ENCODE data around the gene CIITA. TPM values are rescaled to one million over a fixed set of nuclear protein-coding genes. Genes with fewer than 3 reads are reported as not detected.

CIITA gene
- total and polyA plus RNA-seq, 4 experiments from 2014 or later: 0.08 to 1.6 (median 1.5) TPM

- Mint-ChIP-seq H3K27ac (peak overlapping the region in 1 of 7 donors; percentile 72), H3K4me3 (peak overlapping the region in 1 of 8 donors; percentile 15), H3K4me1 (peaks cover 29 to 55% (median 33%) of the 10 kb centered on the region in 4 donors), H3K27me3 (peaks cover 6 to 30% of the 10 kb centered on the region in 2 donors), H3K36me3 (peaks cover 0 to 2% of the 10 kb centered on the region in 2 donors), H3K9me3 (peaks cover 0 to 3% (median 0%) of the 10 kb centered on the region in 8 donors)
- ChIA-PET CTCF (ENCODE audit: partially characterized antibody) (no interaction called here), POLR2A (ENCODE audit: partially characterized antibody) (no interaction called here)
- Histone ChIP-seq H3K27me3 (ENCODE audit: insufficient read depth, low read length) (peaks cover 3% of the 10 kb centered on the region), H3K4me3 (ENCODE audit: low read length in 2 of 2) (no peak overlapping the region), H3K36me3 (ENCODE audit: insufficient read depth, low read length) (no peaks in the 10 kb centered on the region), H3K27ac (ENCODE audit: low read depth, low read length) (no peak overlapping the region), H3K4me1 (ENCODE audit: insufficient read depth, low read length) (peaks cover 49% of the 10 kb centered on the region), H3K9me3 (ENCODE audit: control insufficient read depth in 1 of 2, low read length in 2 of 2) (no peaks in the 10 kb centered on the region)
- no peak for DNase-seq
- intact Hi-C loops (cut with micrococcal nuclease): no loop called here
These were observed 3.8 kb downstream of the CIITA start for GRCh38 chr16:10880594-10881452.

DNA sequence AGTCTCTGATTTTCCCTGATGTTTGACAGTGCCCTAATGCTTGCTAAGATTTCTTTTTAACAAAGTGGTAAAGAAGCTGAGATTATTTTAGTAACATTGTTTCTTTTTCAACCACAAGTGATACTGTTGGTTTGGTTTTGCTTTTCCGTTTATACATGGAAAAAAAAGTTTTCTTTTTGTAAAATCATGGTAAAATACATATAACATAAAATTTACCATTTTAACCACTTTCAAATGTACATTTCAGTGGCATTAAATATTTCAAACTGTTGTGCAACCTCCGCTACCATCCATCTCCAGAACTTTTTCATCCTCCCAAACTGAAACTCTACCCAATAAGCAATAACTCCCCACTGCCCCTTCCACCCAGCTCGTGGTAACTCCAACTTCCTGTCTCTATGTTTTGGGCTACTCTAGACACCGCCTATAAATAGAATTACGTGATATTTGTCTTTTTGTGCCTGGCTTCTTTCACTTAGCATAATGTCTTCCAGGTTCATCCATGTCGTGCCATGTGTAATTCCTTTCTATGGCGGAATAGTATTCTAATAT lies 4.6 kb downstream of the CIITA start:
- ChIA-PET CTCF (ENCODE audit: partially characterized antibody) (no interaction called here), POLR2A (ENCODE audit: partially characterized antibody) (no interaction called here)
- peaks cover 4 to 24% of the 10 kb centered on the region in 2 donors for H3K27me3 Mint-ChIP-seq
- H3K36me3 ChIP-seq (ENCODE audit: insufficient read depth, low read length): no peaks in the 10 kb centered on the region
- H3K4me3 Mint-ChIP-seq: peak overlapping the region in 6 of 8 donors; percentile 6 to 41 (median 15)
- intact Hi-C loops (cut with micrococcal nuclease): no loop called here
- peaks cover 0 to 3% (median 0%) of the 10 kb centered on the region in 8 donors for H3K9me3 Mint-ChIP-seq
- H3K27ac Mint-ChIP-seq: peak overlapping the region in 1 of 7 donors; percentile 53
- H3K4me3 ChIP-seq (ENCODE audit: low read length in 2 of 2): no peak overlapping the region
- no peaks in the 10 kb centered on the region for H3K9me3 ChIP-seq (ENCODE audit: control insufficient read depth in 1 of 2, low read length in 2 of 2)
- peaks cover 45% of the 10 kb centered on the region for H3K4me1 ChIP-seq (ENCODE audit: insufficient read depth, low read length)
- DNase-seq: no peak
- peaks cover 27 to 52% (median 30%) of the 10 kb centered on the region in 4 donors for H3K4me1 Mint-ChIP-seq
- no peak overlapping the region for H3K27ac ChIP-seq (ENCODE audit: low read depth, low read length)
- peaks cover 0 to 2% of the 10 kb centered on the region in 2 donors for H3K36me3 Mint-ChIP-seq
- peaks cover 3% of the 10 kb centered on the region for H3K27me3 ChIP-seq (ENCODE audit: insufficient read depth, low read length)

- Histone ChIP-seq H3K27ac (ENCODE audit: low read depth, low read length) (no peak overlapping the region), H3K4me1 (ENCODE audit: insufficient read depth, low read length) (peaks cover 30% of the 10 kb centered on the region), H3K36me3 (ENCODE audit: insufficient read depth, low read length) (no peaks in the 10 kb centered on the region), H3K27me3 (ENCODE audit: insufficient read depth, low read length) (peaks cover 3% of the 10 kb centered on the region), H3K9me3 (ENCODE audit: control insufficient read depth in 1 of 2, low read length in 2 of 2) (no peaks in the 10 kb centered on the region), H3K4me3 (ENCODE audit: low read length in 2 of 2) (no peak overlapping the region)
- DNase-seq: no peak
- Mint-ChIP-seq H3K27ac (no peak overlapping the region), H3K4me3 (no peak overlapping the region), H3K27me3 (peaks cover 6 to 9% of the 10 kb centered on the region in 2 donors), H3K9me3 (peaks cover 0 to 3% (median 0%) of the 10 kb centered on the region in 8 donors), H3K4me1 (peaks cover 13 to 38% (median 16%) of the 10 kb centered on the region in 4 donors), H3K36me3 (peaks cover 0 to 2% of the 10 kb centered on the region in 2 donors)
- intact Hi-C loops (cut with micrococcal nuclease): no loop called here
- POLR2A ChIA-PET (ENCODE audit: partially characterized antibody): no interaction called here
- CTCF ChIA-PET (ENCODE audit: partially characterized antibody): no interaction called here
These were observed 6.0 kb downstream of the CIITA start for GRCh38 chr16:10883004-10883403.

DNA sequence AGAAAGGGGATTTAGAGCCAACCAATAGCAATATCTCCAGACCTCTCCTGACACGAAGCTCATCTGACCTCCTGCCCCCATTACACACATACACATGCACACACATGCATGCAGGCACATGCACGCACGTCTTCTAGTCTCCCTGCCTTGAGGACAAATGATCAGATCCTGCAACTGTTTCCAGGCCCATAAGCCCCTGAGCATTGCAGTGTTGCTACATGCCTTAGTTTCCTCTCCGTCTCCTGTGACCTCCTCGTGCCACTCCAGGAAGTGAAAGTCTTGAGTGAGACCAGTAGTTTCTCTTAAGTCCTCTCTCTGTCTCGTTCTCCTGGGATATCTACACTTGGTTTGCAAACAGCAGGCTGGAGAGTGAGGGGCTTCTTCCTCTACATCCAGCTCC lies 8.2 kb downstream of the CIITA start:
- H3K4me1 ChIP-seq (ENCODE audit: insufficient read depth, low read length): peaks cover 11% of the 10 kb centered on the region
- no peaks in the 10 kb centered on the region for H3K36me3 ChIP-seq (ENCODE audit: insufficient read depth, low read length)
- no peak overlapping the region for H3K4me3 Mint-ChIP-seq
- POLR2A ChIA-PET (ENCODE audit: partially characterized antibody): no interaction called here
- H3K36me3 Mint-ChIP-seq: no peaks in the 10 kb centered on the region
- no peak for DNase-seq
- no peaks in the 10 kb centered on the region for H3K9me3 ChIP-seq (ENCODE audit: control insufficient read depth in 1 of 2, low read length in 2 of 2)
- H3K9me3 Mint-ChIP-seq: peaks cover 0 to 3% (median 0%) of the 10 kb centered on the region in 8 donors
- peaks cover 4 to 8% of the 10 kb centered on the region in 2 donors for H3K27me3 Mint-ChIP-seq
- H3K27me3 ChIP-seq (ENCODE audit: insufficient read depth, low read length): no peaks in the 10 kb centered on the region
- peaks cover 5 to 19% (median 10%) of the 10 kb centered on the region in 4 donors for H3K4me1 Mint-ChIP-seq
- no peak overlapping the region for H3K4me3 ChIP-seq (ENCODE audit: low read length in 2 of 2)
- no peak overlapping the region for H3K27ac ChIP-seq (ENCODE audit: low read depth, low read length)
- H3K27ac Mint-ChIP-seq: peak overlapping the region in 1 of 7 donors; percentile 60
- CTCF ChIA-PET (ENCODE audit: partially characterized antibody): no interaction called here
- intact Hi-C loops (cut with micrococcal nuclease): no loop called here

GRCh38 chr16:10888320-10888937 lies 11.4 kb downstream of the CIITA start:
- CTCF ChIA-PET (ENCODE audit: partially characterized antibody): no interaction called here

GRCh38 chr16:10889855-10890254 lies 12.9 kb downstream of the CIITA start:
- Histone ChIP-seq H3K36me3 (ENCODE audit: insufficient read depth, low read length) (no peaks in the 10 kb centered on the region), H3K9me3 (ENCODE audit: control insufficient read depth in 1 of 2, low read length in 2 of 2) (no peaks in the 10 kb centered on the region), H3K4me3 (ENCODE audit: low read length in 2 of 2) (no peak overlapping the region), H3K27ac (ENCODE audit: low read depth, low read length) (no peak overlapping the region), H3K27me3 (ENCODE audit: insufficient read depth, low read length) (no peaks in the 10 kb centered on the region), H3K4me1 (ENCODE audit: insufficient read depth, low read length) (no peaks in the 10 kb centered on the region)
- Mint-ChIP-seq H3K4me1 (peaks cover 0 to 3% (median under 1%) of the 10 kb centered on the region in 4 donors), H3K27me3 (peaks cover 0 to 9% of the 10 kb centered on the region in 2 donors), H3K9me3 (no peaks in the 10 kb centered on the region), H3K27ac (no peak overlapping the region), H3K4me3 (no peak overlapping the region), H3K36me3 (no peaks in the 10 kb centered on the region)
- no peak for DNase-seq
- ChIA-PET POLR2A (ENCODE audit: partially characterized antibody) (no interaction called here), CTCF (ENCODE audit: partially characterized antibody) (no interaction called here)
- intact Hi-C loops (cut with micrococcal nuclease): no loop called here

More at GRCh38 chr16:10888320-10888937, 11.4 kb downstream of the CIITA start:
- intact Hi-C loops (cut with micrococcal nuclease): no loop called here
- Mint-ChIP-seq H3K4me3 (no peak overlapping the region), H3K4me1 (peaks cover 0 to 3% (median under 1%) of the 10 kb centered on the region in 4 donors), H3K9me3 (no peaks in the 10 kb centered on the region), H3K27me3 (peaks cover 4 to 9% of the 10 kb centered on the region in 2 donors), H3K36me3 (no peaks in the 10 kb centered on the region), H3K27ac (no peak overlapping the region)
- POLR2A ChIA-PET (ENCODE audit: partially characterized antibody): no interaction called here
- no peak overlapping the region for H3K4me3 ChIP-seq (ENCODE audit: low read length in 2 of 2)
- H3K4me1 ChIP-seq (ENCODE audit: insufficient read depth, low read length): no peaks in the 10 kb centered on the region
- no peaks in the 10 kb centered on the region for H3K36me3 ChIP-seq (ENCODE audit: insufficient read depth, low read length)
- no peaks in the 10 kb centered on the region for H3K27me3 ChIP-seq (ENCODE audit: insufficient read depth, low read length)
- H3K27ac ChIP-seq (ENCODE audit: low read depth, low read length): no peak overlapping the region
- no peak for DNase-seq
- no peaks in the 10 kb centered on the region for H3K9me3 ChIP-seq (ENCODE audit: control insufficient read depth in 1 of 2, low read length in 2 of 2)

DNA sequence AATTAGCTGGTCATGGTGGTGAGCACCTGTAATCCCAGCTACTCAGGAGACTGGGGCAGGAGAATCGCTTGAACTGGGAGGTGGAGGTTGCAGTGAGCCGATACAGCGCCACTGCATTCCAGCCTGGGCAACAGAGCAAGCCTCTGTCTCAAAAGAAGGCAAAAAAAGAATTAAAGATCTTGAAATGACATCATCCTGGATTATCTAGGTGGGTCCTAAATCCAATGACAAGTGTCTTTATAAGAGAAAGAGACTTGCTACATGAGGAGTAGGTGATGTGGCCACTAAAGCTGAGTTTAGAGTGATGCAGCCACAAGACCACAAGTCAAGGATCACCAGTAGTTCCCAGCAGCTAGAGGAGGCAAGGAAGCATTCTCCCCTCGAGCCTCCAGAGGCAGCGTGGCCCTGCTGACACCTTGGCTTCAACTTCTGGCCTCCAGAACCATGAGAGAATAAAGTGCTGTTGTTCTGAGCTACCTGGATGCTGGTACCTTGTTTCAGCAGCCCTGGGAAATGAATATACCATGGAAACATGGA lies 15.8 kb downstream of the CIITA start:
- no peak overlapping the region for H3K27ac Mint-ChIP-seq
- no peak overlapping the region for H3K4me3 Mint-ChIP-seq
- CTCF ChIA-PET (ENCODE audit: partially characterized antibody): interaction anchor here (0.7 kb wide), 1 partner anchor 642 kb away, joined by 3 read pairs; no protein-coding TSS in a partner anchor
- Histone ChIP-seq H3K4me1 (ENCODE audit: insufficient read depth, low read length) (no peaks in the 10 kb centered on the region), H3K36me3 (ENCODE audit: insufficient read depth, low read length) (no peaks in the 10 kb centered on the region), H3K27me3 (ENCODE audit: insufficient read depth, low read length) (no peaks in the 10 kb centered on the region), H3K4me3 (ENCODE audit: low read length in 2 of 2) (no peak overlapping the region), H3K9me3 (ENCODE audit: control insufficient read depth in 1 of 2, low read length in 2 of 2) (no peaks in the 10 kb centered on the region), H3K27ac (ENCODE audit: low read depth, low read length) (no peak overlapping the region)
- peaks cover 0 to 9% of the 10 kb centered on the region in 2 donors for H3K27me3 Mint-ChIP-seq
- DNase-seq: no peak
- intact Hi-C loops (cut with micrococcal nuclease): no loop called here
- H3K9me3 Mint-ChIP-seq: peaks cover 0 to 3% (median 0%) of the 10 kb centered on the region in 8 donors
- no peaks in the 10 kb centered on the region for H3K36me3 Mint-ChIP-seq
- H3K4me1 Mint-ChIP-seq: peaks cover 0 to 5% (median 0%) of the 10 kb centered on the region in 4 donors
- POLR2A ChIA-PET (ENCODE audit: partially characterized antibody): no interaction called here
